Colon (tissue), 2 donors: Measurements from ENCODE around the gene PVALEF.

Source experiments
- FAIRE-seq: peaks from 2 replicates; lab custom pipeline; 2012; peaks lifted over from hg19 to GRCh38; lab: Jason Lieb, UNC
- donor health status: control.
- donor health status: control.

The PVALEF gene

GRCh38 chr17:81165246-81166032 lies at the start of gene PVALEF:
Gene PVALEF (plus strand): TSS chr17:81165507. CDS start chr17:81181227, 15,720 bp downstream.
- FAIRE-seq: no peak

GRCh38 chr17:81115749-81116464 lies 49.4 kb upstream of the PVALEF start:
- no peak for FAIRE-seq

- no peak for FAIRE-seq
Measured at GRCh38 chr17:81116704-81117103, 48.6 kb upstream of the PVALEF start.

- FAIRE-seq: no peak
Measured at GRCh38 chr17:81117672-81118198, 47.6 kb upstream of the PVALEF start.

- FAIRE-seq: no peak
Measured at GRCh38 chr17:81118308-81119221, 46.7 kb upstream of the PVALEF start.

GRCh38 chr17:81119223-81120148 lies 45.8 kb upstream of the PVALEF start:
- no peak for FAIRE-seq

GRCh38 chr17:81120149-81120484 lies 45.2 kb upstream of the PVALEF start:
- no peak for FAIRE-seq

- no peak for FAIRE-seq
Measured at GRCh38 chr17:81120695-81121621, 44.3 kb upstream of the PVALEF start.

GRCh38 chr17:81121841-81122733 lies 43.2 kb upstream of the PVALEF start:
- no peak for FAIRE-seq

GRCh38 chr17:81123052-81124048 lies 42.0 kb upstream of the PVALEF start:
- FAIRE-seq: no peak

GRCh38 chr17:81124377-81124776 lies 40.9 kb upstream of the PVALEF start:
- no peak for FAIRE-seq

GRCh38 chr17:81125573-81126081 lies 39.7 kb upstream of the PVALEF start:
- no peak for FAIRE-seq

- no peak for FAIRE-seq
Measured at GRCh38 chr17:81126281-81127132, 38.8 kb upstream of the PVALEF start.

GRCh38 chr17:81127133-81127455 lies 38.2 kb upstream of the PVALEF start:
- no peak for FAIRE-seq

- FAIRE-seq: no peak
Measured at GRCh38 chr17:81127526-81128177, 37.7 kb upstream of the PVALEF start.

- FAIRE-seq: no peak
Measured at GRCh38 chr17:81128338-81128737, 37.0 kb upstream of the PVALEF start.
